ENCODE data around the gene ATP6V0A1.

DNA sequence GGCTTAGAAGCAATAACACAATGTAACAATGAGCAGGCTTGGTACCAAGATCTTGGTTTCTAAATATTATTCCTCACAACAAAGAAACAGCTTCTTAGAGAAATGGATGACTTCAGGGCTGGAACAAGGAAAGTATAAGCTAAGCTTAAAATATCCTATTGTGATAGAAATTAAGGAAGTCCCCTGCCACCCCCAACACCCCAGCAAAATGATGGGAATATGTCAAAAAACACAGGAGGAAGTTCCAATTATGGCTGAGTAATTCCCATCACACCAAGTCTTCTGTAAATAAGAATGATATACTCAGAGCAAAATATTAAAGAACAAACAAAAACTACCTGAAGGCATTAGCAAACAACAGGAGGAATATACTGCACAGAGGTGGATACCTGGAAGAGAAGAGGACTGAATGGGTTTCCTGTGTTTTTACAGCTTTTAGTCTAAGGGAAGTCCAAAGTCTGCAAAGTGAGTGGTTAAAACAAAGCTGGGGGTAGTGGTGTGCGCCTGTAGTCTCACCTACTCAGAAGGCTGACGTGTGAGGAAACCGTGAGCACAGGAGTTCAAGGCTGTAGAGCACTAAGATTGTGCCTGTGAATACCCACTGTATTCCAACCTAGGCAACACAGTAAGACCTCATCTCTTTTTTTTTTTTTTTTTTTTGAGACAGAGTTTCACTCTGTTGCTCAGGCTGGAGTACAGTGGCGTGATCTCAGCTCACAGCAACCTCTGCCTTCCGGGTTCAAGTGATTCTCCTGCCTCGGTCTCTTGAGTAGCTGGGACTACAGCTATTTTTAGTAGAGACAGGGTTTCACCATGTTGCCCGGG, 17.1 kb upstream of the ATP6V0A1 start:
- TF ChIP-seq, protein P1, sequence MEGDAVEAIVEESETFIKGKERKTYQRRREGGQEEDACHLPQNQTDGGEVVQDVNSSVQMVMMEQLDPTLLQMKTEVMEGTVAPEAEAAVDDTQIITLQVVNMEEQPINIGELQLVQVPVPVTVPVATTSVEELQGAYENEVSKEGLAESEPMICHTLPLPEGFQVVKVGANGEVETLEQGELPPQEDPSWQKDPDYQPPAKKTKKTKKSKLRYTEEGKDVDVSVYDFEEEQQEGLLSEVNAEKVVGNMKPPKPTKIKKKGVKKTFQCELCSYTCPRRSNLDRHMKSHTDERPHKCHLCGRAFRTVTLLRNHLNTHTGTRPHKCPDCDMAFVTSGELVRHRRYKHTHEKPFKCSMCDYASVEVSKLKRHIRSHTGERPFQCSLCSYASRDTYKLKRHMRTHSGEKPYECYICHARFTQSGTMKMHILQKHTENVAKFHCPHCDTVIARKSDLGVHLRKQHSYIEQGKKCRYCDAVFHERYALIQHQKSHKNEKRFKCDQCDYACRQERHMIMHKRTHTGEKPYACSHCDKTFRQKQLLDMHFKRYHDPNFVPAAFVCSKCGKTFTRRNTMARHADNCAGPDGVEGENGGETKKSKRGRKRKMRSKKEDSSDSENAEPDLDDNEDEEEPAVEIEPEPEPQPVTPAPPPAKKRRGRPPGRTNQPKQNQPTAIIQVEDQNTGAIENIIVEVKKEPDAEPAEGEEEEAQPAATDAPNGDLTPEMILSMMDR (IDR thresholded peaks at IDR 0.05; ENCODE audit: insufficient read depth, low read length): no peak
- TF ChIP-seq POLR2AphosphoS5 (IDR thresholded peaks at IDR 0.05; ENCODE audit: low read depth): no peak
- TF ChIP-seq REST (IDR thresholded peaks at IDR 0.05; ENCODE audit: insufficient replicate concordance, low read depth): no peak
- no peak for TF ChIP-seq GABPA (IDR thresholded peaks at IDR 0.05; ENCODE audit: low read depth)
